NCI-H345 treated with DMSO at 0.1 percent for 48 hours (cell line): ENCODE data around the gene IL1RAPL2.

Source experiments
- DNase-seq: peaks from one replicate; lab custom pipeline; 2025; ENCODE audit not compliant: unreplicated experiment; lab: John Stamatoyannopoulos, UW

The IL1RAPL2 gene

GRCh38 chrX:105260291-105261043, 694.5 kb downstream of the IL1RAPL2 start:
- no peak for DNase-seq

- no peak for DNase-seq
Measured at GRCh38 chrX:105263171-105263570, 697.2 kb downstream of the IL1RAPL2 start.

GRCh38 chrX:105263801-105264200, 697.8 kb downstream of the IL1RAPL2 start:
- DNase-seq, result no peak

GRCh38 chrX:105265093-105265492, 699.1 kb downstream of the IL1RAPL2 start:
- no peak for DNase-seq

- no peak for DNase-seq
Measured at GRCh38 chrX:105266456-105266855, 700.5 kb downstream of the IL1RAPL2 start.

GRCh38 chrX:105267167-105267566, 701.2 kb downstream of the IL1RAPL2 start:
- no peak for DNase-seq

GRCh38 chrX:105269386-105269785, 703.4 kb downstream of the IL1RAPL2 start:
- DNase-seq, result no peak

- DNase-seq, result no peak
Measured at GRCh38 chrX:105273326-105273725, 707.3 kb downstream of the IL1RAPL2 start.

GRCh38 chrX:105274091-105274490, 708.1 kb downstream of the IL1RAPL2 start:
- no peak for DNase-seq

- no peak for DNase-seq
Measured at GRCh38 chrX:105277132-105277531, 711.1 kb downstream of the IL1RAPL2 start.

- no peak for DNase-seq
Measured at GRCh38 chrX:105282077-105282476, 716.1 kb downstream of the IL1RAPL2 start.

GRCh38 chrX:105297041-105297440, 731.0 kb downstream of the IL1RAPL2 start:
- no peak for DNase-seq

GRCh38 chrX:105299286-105299685, 733.3 kb downstream of the IL1RAPL2 start:
- DNase-seq, result no peak

- no peak for DNase-seq
Measured at GRCh38 chrX:105302246-105302645, 736.2 kb downstream of the IL1RAPL2 start.

- DNase-seq, result no peak
Measured at GRCh38 chrX:105307762-105308161, 741.8 kb downstream of the IL1RAPL2 start.

- DNase-seq, result no peak
Measured at GRCh38 chrX:105313596-105313995, 747.6 kb downstream of the IL1RAPL2 start.

GRCh38 chrX:105314458-105314857, 748.5 kb downstream of the IL1RAPL2 start:
- no peak for DNase-seq

GRCh38 chrX:105315248-105315647, 749.2 kb downstream of the IL1RAPL2 start:
- DNase-seq, result no peak

- no peak for DNase-seq
Measured at GRCh38 chrX:105317117-105317516, 751.1 kb downstream of the IL1RAPL2 start.

GRCh38 chrX:105323928-105324327, 757.9 kb downstream of the IL1RAPL2 start:
- DNase-seq, result no peak

GRCh38 chrX:105328773-105329172, 762.8 kb downstream of the IL1RAPL2 start:
- no peak for DNase-seq

GRCh38 chrX:105331244-105331643, 765.2 kb downstream of the IL1RAPL2 start:
- no peak for DNase-seq

GRCh38 chrX:105347373-105347772, 781.4 kb downstream of the IL1RAPL2 start:
- no peak for DNase-seq
